OCI-LY3 (cell line): Measurements from ENCODE around the gene RBM33.

Experiments used
- EZH2phosphoT487 ChIP-seq: fragments of 200-600 bp; shearing (Covaris generic); IDR thresholded peaks from 2 replicates; pipeline ENCODE4 v1.6.1; 2018; ENCODE audit warnings: antibody characterized with exemption, mixed run types, low read depth
- TF ChIP-seq, protein P1 (sequence below): fragments of 200-600, 300-600 bp; sonication (generic); IDR thresholded peaks from 2 replicates; pipeline ENCODE4 v1.5.1; 2014; ENCODE audit warnings: antibody characterized with exemption, low read length, low read depth

DNA sequence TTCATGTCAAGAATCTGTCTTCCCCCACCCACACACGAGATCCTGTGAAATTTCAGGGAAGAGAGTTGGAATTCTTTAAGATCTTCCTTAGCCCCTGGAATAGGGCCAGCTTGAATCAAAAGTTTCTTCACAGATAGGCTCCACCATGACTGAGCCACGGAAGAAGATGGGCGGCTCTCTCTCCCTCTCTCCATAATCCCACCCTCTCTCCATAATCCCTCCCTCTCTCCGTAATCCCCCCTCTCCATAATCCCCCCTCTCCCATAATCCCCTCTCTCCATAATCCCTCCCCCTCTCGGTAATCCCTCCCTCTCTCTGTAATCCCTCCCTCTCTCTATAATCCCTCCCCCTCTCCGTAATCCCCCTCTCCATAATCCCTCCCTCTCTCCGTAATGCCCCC lies 147.4 kb downstream of the RBM33 start:
- TF ChIP-seq, protein P1, sequence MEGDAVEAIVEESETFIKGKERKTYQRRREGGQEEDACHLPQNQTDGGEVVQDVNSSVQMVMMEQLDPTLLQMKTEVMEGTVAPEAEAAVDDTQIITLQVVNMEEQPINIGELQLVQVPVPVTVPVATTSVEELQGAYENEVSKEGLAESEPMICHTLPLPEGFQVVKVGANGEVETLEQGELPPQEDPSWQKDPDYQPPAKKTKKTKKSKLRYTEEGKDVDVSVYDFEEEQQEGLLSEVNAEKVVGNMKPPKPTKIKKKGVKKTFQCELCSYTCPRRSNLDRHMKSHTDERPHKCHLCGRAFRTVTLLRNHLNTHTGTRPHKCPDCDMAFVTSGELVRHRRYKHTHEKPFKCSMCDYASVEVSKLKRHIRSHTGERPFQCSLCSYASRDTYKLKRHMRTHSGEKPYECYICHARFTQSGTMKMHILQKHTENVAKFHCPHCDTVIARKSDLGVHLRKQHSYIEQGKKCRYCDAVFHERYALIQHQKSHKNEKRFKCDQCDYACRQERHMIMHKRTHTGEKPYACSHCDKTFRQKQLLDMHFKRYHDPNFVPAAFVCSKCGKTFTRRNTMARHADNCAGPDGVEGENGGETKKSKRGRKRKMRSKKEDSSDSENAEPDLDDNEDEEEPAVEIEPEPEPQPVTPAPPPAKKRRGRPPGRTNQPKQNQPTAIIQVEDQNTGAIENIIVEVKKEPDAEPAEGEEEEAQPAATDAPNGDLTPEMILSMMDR, result no peak
- no peak for TF ChIP-seq EZH2phosphoT487
